ENCODE results near the gene TMEM200C.

TMEM200C gene

DNA sequence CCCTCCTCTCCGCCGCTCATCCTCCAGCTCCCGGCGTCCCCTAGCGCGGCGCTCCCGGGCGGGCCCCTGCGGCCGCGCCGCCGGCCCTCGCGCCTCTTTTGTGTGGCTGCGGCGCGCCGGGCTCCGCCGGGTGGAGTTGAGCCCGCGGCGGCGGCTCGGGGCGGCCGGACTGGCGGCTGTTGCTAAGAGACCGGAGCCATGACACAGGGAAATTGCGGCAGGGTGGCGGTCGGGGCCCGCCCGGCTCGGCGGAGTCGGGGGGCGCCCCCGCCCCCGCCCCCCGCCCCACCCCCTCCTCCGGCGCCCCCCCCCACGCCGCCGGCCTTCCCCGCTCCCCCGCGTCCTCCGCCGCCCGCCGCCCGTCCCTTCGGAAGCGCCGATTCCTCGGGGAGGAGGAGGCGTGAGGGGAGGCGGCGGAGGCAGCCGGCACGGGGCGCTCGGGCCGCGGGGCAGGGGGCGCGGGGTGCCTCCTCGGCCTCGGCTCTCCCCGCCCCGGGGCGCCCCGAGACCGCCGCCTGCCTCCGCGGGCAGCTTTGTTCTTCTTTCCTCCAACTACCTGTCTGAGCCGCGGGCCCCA is at the start of gene TMEM200C:
Gene TMEM200C (minus strand): TSS at position 224 of the 577 bp plus-strand sequence. CDS start 3,459 bp downstream, outside the sequence.
- DNase-seq = peak in 1 of 2 experiments; percentile 71

DNA sequence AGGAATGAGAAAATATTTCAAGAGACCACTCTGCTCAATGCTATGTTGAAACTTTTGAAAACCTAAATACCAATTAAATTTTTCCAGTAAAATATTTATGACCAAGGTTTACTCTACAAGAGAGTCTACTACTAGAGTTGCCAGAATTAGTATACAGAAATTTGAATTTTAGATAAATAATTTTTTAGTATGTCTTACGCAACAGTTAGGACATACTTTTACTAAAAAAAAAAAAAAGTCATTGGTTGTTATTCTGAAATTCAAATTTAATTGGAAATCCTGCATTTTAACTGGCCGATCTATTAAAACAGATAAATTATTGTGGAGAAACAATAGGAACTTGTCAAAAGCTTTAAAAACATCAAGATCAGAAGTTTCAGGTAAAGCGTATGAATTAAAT is 49.1 kb upstream of the TMEM200C start:
- no peak for DNase-seq

DNA sequence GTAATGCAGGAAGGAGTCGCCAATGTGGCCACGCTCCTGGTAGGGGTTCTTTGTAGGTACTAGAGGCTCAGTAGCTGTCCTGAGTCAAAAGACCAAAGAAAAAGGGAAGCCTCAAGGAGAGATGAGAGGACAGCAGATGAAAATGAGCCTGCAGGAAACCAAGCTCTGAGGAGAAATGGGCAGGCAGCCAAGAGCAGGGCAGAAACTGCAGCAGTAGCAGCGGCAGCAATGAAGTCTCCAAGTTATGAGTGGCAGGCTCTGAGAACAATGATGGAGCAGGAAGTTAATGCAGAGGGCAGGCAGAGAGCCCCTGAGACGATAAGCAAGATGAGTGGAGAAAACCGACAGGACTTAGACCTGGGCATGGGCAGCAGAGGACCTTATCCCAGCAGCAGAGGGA is 48.2 kb upstream of the TMEM200C start:
- DNase-seq = peak in 1 of 2 experiments; percentile 30

DNA sequence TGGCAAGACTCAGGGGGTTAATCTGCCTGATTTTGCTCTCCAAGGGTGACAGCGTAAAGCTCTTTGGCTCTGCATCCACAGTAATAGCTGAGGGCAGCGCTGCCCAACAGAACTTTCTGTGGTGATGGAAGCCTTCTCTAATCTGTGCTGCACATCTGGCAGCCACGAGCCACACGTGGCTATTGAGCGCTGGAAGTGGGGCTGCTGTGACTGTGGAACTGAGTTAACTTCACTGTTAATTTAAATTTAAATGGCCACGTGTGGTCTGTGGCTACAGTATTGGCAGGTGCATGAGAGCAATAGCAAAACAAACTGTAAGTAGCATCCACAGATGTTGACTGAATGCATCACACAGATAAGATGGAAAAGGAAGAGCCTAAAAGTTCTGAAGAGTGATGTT is 47.3 kb upstream of the TMEM200C start:
- DNase-seq = no peak

DNA sequence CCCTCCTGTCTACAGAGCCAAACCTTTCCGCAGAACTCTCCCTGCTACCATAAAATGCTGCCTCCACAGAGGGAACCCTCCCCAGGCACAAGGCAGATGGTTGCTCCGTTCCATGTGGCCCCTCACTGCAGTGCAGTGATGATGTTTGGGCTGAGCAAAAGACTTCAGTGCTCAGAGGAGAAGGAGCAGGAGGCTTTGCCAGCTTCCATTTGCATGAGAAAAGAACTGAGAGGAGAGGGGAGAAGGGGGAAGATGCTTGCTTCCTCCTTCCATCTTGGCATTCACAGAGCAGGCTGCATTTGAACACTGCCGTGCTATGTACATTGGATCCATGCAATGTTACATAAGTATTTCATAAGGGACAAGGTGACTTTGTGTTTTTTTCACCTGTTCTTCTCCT is 46.6 kb upstream of the TMEM200C start:
- no peak for DNase-seq

DNA sequence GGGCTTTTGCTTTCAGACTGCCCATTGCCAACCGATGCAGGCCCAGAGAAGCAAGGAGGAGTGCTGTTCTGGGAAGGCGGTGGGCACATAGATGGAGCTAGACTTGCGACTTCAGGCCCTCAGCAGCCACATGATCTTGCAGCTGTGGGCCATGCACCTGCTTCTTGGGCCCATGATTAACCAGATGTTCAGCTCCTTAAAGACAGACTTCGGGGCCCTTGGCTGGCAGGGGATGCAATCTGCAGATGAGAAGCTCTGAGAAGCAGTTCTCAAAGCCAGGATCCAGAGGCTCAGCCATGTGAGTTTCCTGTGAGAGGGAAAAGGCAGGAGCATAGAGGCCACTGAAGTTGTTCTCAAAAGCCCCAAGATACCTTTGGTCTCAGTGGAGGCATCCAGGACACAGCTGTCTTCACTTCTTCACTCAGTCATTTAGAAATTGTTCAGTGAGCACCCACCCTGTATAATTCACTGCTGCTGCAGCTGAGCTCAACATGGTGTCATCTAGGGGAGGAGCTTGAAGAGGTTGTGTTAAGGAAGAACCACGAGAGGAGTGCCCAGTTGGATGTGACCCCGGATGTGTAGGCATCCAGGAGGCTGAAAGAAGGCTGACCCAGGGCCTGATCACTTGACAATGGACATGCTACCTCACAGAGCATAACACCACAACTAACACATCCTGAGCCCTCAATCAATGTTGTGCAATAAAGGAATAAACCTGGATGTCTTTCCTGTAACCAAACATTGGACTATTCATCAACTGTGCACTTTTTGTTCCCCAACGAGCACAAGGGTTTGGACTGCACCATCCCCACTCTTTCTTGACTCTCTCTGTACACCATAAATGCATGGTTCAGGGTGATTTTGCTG is 44.7 kb upstream of the TMEM200C start:
- no peak for DNase-seq

DNA sequence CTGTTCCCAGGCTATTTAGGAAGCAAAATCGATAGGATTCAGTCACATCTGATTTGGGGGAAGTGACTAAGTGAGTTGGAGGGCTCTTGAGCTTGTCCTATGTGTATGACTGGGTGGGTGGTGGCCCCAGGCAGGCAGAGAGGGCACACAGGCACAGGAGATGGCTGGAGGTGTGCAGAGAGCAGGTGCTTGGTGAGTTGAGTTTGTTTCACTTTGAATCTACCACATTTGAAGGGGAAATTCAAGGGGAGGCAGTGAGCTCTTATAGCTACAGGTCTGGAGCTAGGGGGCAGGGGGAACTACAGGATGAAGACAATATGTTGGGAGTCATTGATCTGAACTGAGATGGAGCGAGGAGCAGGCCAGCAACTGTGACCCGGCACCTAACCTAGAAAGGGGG is 42.5 kb upstream of the TMEM200C start:
- no peak for DNase-seq

DNA sequence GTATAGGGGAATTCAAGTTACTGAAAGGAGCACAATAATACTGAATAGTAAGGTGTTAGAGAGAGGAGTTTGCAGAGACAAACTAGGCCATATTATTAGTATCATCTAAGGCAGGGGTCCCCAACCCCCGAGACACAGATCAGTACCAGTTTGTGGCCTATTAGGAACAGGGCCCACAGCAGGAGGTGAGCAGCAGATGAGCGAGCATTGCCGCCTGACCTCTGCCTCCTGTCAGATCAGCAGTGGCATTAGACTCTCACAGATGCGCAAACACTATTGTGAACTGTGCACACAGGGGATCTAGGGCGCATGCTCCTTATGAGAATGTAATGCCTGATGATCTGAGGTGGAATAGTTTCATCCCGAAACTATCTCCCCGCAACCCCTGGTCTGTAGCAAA is 41.8 kb upstream of the TMEM200C start:
- DNase-seq = no peak

DNA sequence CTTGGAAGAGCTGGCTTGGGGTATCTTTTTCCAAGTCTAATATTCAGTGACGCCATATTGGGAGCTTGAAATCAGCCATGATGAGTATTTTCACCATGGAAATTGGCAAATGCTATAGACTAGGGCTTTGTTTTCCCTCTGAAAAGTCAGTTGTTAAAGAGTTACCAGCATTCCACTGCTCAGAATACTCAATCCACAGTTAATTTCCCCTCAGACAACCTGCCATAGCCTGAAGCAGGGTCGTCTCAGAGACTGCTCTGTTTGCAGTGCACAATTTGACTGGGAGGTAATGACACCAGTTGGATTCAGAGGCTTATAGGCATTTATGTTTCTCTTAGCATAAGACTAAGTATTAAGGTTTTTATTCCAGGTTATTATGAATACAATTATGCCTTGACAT is 35.5 kb upstream of the TMEM200C start:
- no peak for DNase-seq

DNA sequence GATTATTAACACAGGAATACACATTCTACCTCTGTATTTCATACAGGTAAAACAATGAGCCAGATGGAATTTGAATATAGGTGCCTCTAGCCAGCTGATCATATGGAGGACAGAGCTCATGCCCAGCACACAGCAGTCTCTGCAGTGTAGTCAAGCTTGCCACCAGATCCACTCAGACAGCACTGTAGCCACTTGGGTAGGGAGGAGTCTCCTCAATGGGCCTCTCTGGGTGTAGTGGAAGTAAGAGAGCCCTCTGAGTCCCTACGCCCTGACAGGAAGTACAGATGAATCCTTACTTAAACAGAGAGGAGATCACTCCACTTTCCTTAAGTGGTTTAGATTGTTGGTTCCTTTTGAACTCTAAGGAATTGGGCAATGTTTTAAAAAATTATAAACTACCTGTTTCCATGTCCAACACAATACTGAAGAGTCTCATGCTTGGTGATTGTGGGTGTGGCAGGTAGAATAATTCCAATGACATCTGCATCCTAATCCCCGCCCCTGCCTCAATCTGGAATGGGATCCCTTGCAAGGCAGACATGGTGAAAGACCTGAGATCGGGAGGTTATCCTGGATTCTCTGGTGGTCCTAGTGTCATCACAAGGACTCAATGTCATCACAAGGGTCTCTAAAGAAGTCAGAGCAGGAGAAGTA is 23.0 kb upstream of the TMEM200C start:
- peak; percentile 1 to 48 for DNase-seq

DNA sequence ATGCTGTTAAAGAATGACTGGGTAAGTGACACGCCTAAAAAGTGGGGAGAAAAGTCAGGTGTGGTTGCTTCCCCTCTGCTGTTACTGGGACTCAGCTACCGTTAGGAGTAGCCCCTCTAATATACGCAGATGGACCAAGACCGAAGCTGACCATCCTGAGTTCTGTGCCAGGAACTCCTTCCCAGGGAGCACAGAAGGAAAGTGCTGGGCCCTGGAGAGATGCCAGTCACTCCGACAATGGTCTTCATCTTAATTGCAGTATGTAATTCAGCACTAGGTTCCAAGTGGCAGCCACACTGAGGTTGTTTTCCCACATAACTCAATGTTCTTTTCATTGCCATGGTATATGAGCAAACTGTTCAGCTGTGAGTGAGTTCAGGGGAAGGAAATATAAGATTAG is 19.6 kb upstream of the TMEM200C start:
- no peak for DNase-seq

DNA sequence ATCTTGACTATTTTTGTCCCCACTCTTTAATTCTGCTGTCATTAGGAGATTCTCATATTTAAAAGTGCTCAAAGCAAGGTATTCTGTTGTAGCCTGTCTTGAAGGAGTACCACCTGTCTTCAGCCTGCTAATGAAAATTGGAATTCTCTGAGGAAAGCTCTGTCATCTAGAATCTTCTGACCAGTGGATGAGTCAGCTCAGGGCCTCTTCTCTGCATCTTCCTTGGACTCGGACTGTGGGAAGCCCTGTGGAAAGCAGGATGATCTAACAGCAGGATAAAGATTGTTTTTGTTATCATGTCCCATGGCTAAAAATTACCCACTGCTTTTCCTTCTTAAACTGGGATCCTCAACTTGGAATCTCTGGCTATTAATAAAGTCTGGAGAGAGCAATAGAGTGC is 18.7 kb upstream of the TMEM200C start:
- no peak for DNase-seq

DNA sequence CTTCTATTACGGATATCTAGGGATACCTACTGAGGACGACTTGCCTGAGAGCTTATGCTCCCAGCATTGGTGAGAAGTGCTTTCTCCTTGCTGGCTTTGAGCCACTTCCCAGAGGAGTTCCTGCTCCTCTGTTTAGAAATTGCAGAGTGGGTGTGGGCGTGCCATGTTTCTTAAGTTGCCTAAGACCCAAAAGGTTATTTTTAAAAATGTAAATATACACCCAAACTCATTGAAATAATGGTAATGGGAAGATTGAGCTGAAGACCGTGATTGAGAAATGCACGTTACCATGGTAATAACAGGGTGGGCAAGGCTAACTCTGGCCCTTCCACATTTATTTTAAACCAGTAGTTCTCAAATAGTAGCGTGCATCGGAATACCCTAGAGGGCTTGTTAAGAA is 17.2 kb upstream of the TMEM200C start:
- DNase-seq = no peak

DNA sequence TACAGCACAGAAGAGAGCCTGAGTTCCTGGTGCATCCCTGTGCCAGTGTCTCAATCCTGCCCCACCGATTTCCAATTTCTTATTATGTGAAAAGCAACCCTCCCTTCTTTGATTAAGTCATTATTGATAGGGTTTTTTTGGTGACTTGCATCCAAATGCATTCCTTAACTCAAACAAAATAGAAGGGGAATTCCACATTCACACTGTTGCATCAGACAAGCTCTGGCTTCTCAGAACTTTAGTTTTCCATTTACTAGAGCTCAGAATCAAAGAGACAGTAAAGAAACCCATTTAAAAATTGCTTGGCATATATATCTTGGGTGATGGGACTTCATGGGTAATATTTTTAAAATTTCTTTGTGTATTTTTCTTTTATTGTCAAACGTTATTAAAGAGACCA is 13.8 kb upstream of the TMEM200C start:
- DNase-seq = no peak

DNA sequence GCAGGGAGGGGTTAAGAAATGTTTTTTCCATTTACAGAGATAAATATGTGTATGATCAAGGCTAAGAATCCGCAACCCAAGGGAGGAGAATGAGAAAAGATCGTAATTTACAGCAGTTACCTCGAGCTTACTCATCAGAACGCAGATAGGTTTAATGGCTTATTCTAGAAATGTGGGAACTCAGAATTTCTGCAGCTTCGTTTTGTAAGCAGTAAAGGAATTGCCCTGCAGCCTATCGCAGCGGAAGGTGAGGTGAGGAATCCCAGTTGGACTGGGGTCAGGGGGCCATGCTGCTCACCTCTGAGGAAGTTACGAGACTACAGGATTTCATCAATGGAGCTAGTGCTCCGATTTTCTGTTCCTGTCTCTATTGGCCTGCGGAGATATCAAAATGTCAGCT is 8.1 kb upstream of the TMEM200C start:
- no peak for DNase-seq

DNA sequence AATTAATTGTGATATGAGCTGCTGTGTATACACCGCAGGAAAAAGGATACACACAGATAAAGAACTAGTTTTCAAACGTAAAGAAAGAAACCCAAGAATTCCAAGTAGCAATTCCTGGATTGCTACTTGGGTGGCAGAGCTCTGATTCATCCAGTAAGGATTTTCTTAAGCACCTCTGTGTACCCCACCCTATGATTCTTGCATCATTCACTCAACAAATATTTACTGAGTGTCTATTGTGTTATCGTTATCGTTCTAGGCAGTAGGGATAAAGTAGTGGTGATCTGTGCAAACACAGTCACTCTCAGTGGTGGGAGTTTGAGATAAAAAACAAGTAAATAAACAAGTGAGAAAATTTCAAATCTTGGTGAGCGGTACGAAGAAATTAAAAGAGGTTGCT is 4.9 kb upstream of the TMEM200C start:
- DNase-seq = no peak

DNA sequence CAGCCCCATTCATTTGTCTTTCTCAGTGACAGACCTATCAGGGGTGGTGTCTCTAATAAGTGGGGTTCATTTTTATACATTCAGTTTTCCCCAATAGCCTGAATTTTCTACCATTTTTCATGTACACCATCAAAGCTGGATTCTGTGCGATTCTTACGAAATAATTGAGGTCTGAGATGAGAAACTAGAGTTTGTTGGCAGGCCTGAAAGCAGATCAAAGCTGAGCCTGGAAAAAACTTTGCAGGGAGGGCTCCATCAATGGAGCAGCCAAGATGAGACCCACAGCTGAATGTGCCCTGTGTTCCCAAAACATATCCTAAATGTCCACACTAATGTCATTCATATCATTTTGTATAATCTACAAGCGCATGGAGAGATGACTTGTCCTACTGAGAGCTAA is 4.5 kb upstream of the TMEM200C start:
- no peak for DNase-seq

DNA sequence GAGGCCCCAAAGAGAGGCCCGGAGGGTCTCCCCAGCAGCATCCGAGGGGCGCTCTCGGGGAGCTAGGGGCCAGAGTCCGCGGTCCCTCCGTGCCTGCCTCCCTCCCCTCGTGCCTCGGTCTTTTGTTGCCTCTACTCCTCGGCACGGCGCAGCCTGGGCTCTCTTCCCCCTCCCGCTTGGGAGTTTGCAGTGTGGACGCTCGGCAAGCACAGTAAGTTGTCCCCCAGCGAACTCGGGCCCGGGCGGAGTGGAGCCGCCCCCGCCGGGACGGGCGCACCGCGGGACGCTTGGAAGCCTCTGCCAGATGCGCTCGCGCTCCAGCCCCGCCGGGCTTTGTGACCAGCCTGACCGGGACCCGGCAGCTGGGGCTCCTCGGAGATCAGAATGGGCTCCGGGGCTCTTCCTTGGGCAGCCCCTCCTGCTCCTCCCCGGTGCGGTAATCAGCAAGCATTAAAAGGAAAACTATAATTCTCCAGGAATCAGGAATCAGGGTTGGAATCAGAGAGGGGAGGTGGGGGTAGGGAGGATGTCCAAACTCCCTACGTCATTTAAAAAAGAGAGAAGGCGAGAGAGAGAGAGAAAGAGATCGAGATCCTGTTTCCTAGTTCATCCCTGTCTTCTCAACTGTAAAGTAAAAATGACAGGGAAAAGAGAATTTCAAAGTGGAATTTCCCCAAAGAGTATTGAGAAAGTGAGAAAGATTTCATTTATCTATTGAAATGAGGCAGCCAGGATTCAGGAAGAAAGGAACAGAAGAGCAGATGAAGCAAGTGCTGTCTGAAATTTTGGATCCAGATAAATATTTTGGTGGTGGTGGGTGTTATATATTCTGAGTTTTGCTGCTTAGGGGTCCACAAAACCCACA is 786 bp upstream of the TMEM200C start:
- DNase-seq = peak; percentile 27 to 67

DNA sequence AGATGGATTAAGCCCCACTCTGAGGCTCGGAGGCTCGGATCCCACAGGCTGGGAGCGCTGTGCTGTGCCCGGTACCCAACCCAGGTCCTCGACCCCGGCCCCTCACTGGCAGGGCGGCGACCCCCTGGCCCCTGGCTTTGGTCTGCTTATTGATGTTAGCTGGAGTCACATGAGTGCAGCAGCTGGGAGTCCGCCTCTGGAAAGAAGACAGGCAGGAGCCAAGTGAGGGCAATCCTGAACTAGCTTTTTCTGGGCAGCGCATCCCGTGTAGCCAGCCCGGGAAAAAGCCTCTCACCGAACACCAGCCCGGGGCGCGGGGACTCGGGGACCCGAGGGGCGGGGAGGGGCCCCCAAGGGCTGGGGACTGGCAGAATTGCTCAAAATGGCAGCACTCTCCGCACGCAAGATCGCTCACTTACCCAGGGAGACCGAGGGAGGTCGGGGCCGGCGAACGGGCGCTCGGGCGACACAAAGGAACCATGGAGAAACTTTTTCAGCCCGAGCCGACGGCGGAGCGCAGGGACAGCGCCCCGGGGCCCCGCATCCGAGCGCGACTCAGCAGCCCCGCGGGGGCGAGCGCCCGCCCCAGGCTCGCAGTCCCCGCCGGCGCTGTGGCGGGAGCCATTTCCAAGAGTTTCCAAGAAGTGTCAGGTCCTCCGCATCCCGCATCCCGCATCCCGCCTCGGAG is 567 bp downstream of the TMEM200C start:
- peak; percentile 36 to 58 for DNase-seq

DNA sequence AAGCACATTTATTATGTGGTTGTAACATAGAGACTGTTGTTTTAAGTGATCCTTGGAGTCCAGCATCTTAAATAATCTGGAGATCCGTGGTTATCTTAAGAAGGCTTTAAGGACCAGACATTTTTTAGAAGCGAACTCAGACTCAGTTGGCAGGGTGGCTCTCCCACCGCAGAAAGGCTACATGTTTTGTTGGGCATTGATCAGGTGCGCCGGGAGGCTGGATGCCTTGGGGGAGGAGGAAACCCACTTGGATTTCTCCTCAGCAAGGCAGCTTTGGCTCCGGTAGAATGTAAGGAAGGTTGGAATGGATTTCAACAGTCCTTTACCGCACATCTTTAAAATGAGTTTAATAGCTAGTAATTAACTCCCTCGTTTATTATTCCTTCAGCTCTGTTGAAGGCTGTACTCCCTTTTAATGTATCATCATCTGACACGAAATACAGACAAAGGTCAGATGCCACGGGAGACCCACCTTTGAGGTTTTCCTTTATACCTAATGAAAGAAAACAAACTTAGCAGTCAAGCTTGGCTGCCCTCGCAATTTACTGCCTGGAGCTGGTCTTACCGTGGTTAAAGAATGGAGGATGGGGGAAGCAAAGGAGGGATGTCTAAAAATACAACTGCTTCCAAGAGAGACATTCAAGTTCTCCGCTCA is 1.2 kb downstream of the TMEM200C start:
- DNase-seq = no peak

DNA sequence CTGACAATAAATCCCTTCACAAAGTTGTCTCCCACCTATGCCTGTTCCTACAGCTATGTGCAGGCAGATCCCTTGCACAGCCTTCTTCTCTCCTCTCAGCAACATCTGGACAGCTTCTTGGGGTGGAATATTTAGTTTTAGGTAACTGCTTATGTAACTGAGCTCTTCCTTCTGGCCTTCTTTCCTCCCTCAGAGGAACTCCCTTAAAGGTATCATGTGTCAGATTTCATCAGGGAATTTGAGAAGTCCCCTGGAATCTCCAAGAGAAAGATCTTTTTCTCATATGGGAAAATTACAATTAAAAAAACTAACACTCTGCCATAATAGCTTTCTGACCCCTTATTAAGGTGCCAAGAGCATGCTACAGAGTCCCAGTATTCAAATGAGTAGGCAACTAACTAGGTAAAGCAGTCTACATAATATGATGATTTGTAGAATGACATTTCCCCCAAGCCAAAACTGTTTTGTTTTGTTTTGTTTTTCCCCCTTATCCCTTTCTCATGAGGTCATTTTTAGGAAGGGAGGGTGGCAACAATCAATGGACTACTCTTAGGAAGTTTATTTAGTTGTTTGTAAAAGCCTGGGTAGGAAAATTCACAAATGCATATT is 2.4 kb downstream of the TMEM200C start:
- no peak for DNase-seq

DNA sequence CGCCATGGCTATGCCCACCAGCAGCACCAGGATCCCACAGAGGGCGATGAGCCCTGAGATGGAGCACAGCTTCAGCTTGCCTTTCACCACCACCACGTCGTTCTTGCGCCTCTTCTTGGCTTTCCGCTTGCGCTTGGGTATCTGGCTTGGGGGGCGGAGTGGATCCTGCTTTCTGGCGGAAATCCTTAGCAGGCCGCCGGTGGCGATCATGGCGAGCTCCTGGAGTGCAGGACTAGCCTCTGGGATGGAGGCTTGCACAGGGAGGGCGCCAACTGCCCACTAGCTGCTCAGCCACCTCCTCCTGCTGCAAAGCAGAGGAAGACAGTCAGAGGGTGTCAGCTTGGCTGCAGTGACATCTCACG is 3.5 kb downstream of the TMEM200C start:
- DNase-seq = no peak
